OCI-LY3 (cell line): Measurements from ENCODE around the gene MAGI2.

Source experiments
- EZH2phosphoT487 ChIP-seq: fragments of 200-600 bp; shearing (Covaris generic); IDR thresholded peaks from 2 replicates; pipeline ENCODE4 v1.6.1; 2018; ENCODE audit warnings: antibody characterized with exemption, mixed run types, low read depth
- TF ChIP-seq, protein P1 (sequence below): fragments of 200-600, 300-600 bp; sonication (generic); IDR thresholded peaks from 2 replicates; pipeline ENCODE4 v1.5.1; 2014; ENCODE audit warnings: antibody characterized with exemption, low read length, low read depth

DNA sequence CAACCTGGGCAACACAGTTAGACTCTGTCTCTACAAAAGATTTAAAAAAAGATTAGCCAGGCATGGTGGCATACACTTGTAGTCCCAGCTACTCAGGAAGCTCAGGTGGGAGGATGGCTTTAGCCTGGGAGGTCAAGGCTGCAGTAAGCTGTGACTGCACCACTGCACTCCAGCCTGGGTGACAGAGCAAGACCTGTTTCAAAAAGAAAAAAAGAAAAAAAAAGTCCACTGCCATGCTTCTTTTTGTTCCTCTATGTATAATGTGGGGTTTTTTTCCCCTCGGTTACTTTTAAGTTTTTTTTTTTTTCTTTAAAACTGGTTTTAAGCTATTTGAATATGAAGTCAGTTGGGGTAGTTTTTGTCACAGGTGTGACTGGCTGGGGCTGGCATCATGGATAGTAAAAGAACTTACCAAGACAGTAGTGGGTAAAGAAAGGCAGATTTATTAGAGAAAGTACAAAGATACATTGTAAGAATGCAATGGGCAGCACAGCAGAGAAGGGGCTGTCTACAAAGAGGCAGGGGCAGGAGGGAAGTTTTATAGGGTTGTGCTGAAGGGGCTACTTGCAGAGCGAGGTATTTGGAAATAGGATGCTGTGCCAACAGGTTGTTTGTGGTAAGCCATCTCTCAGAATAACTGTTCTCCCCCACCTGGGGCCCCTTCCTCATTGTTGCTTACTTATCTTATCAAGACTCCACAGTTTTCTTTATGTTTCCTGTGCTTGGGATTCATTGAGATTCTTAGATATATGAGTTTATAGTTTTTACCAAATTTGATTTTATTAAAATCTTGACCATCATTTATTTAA lies 1477.6 kb downstream of the MAGI2 start:
- TF ChIP-seq, protein P1, sequence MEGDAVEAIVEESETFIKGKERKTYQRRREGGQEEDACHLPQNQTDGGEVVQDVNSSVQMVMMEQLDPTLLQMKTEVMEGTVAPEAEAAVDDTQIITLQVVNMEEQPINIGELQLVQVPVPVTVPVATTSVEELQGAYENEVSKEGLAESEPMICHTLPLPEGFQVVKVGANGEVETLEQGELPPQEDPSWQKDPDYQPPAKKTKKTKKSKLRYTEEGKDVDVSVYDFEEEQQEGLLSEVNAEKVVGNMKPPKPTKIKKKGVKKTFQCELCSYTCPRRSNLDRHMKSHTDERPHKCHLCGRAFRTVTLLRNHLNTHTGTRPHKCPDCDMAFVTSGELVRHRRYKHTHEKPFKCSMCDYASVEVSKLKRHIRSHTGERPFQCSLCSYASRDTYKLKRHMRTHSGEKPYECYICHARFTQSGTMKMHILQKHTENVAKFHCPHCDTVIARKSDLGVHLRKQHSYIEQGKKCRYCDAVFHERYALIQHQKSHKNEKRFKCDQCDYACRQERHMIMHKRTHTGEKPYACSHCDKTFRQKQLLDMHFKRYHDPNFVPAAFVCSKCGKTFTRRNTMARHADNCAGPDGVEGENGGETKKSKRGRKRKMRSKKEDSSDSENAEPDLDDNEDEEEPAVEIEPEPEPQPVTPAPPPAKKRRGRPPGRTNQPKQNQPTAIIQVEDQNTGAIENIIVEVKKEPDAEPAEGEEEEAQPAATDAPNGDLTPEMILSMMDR: no peak
- no peak for TF ChIP-seq EZH2phosphoT487
